Activated CD8-positive, alpha-beta memory T cell treated with anti-CD3 and anti-CD28 coated beads, Interleukin-2, amount 50 U/mL, for 24 hours (primary cell): ENCODE data around the gene PDGFA.

Experiments used
- DNase-seq: peaks from one replicate; pipeline ENCODE4 v3.0.0-alpha.2; 2020; ENCODE audit errors: extremely low read depth

Gene PDGFA

DNA sequence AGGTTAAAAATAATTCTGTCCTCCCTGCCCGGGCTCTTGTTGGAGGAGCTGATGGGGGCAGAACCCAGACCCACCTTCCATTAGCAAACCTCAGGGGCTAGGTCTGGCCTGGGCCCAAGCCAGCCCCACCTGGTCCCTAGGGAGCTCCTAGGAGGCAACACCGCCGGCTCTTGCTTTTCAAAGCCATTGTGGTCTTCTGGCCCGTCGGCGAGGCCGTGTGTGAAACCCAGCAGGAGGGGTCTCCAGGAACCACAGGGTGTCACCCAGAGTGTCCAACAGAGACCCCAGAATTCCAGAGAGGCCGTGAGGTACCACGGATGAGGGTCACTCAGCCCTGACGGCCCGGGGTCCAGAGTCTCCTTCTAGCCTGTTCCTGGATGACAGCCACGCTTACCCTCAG is 16.6 kb upstream of the PDGFA start:
- DNase-seq: no peak

DNA sequence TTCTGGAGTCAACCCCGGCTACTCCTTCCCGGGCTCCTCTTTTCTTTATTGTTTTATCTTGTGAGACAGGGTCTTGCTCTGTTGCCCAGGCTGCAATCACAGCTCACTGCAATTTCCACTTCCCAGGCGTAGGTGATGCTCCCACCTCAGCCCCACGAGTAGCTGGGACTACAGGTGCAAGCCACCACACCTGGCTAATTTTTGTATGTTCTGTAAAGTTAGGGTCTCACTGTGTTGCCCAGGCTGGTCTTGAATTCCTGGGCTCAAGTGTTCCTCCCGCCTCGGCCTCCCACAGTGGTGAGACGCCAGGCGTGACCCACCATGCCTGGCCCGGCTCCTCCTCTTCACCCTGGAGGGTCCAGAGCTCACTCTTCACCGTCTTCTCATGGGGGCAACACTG is 15.3 kb upstream of the PDGFA start:
- no peak for DNase-seq

DNA sequence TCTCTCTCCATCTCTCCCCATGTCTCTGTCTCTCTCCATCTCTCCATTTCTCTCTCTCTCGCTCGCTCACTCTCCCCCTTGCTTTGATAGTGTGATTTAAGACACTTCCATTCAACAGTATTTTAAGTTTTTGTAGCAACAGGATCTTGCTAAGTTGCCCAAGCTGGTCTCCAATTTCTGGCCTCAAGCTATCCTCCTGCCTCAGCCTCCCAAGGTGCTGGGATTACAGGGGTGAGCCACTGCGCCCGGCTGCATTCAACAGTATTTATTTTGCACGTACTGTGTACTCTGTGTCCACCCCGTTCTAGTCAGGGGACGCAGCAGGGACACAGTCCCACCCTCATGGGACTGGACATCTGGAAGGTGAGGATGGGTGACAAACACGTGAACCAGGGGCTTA is 14.4 kb upstream of the PDGFA start:
- no peak for DNase-seq

DNA sequence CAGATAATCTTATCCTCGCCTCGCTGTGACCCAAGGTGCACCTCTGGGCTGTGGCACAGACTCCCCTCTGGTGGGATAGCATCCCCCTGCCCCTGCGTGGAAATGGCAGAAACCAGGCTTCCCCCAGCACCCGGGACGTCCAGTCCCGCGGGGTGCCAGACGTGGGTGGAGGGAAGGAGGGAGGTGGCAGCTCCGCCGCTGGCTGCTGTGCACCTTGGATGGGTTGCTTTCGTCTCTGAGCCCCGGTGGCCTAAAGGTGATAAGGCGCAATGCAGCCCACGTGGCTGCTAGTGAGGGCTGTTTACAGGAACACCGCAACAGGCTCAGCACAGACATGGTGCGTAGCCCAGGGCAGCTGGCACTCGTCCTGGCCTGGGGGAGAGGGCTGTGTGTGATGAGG is 13.6 kb upstream of the PDGFA start:
- no peak for DNase-seq

DNA sequence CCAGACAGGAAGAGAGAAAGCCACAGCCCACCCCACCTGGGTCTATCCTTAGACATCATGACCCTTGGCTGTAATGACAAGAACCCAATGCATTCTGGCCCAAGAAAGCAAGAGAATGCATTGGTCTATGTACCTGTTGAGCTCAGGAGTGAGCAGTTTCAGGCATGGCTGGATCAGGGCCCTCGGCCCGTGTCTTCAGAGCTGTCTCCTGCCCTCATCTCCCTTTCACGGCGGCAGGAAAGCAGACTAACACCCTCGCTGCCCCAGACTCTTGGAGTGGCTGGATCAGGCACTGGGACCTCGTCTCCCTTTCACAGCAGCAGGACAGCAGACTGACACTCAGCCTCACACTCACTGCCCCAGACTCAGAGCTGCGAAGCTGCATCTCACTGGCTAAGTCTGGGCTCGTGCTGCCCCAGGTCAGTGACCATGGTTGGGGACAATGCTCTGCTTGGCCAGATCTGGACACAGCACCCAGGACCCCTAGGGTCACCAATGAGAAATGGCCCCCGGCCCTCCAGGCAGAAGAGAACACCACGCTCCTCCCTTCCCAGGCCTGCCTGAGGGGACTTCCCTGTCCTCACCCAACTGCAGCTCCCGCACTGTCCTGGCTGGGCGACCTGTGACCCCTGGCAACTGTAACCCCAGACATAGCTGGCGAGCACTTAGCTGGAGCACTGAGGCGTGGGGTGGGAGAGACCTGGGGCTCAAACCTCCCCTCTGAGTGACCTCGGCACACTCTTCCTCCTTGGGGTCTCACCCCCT is 12.9 kb upstream of the PDGFA start:
- DNase-seq: no peak

DNA sequence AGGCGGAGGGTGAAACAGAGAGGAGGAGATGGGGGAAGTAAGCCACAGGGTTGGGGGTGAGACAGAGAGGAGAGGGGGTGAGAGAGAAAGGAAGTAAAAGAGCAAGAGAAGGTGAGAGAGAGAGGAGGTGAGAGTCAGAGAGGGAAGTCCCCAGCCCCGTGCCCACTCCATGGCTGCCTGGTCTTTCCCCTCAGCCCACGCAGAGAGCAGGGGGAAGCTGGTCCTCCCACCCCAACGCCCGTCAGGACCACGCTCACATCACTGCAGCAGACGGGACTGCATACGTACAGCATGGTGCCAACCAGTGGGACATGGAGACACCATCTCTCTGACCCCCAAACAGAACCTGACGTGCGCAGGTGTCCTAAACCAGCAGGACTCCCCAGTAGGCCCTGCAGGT is 12.1 kb upstream of the PDGFA start:
- no peak for DNase-seq

DNA sequence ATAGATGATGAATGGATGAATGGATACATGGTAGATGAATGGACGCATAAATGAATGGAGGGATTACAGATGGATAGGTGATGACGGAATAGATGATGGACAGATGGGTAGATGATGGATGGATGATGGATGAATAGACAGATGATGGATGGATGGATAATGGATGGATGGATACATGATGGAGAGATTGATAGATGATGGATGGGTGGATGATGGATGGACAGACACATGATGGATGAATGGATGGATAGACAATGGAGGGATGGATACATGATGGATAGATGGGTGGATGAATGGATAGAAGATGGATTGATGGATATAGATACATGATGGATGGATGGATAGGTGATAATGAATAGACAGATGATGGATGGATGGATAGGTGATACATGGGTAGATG is 8.8 kb upstream of the PDGFA start:
- DNase-seq: no peak

DNA sequence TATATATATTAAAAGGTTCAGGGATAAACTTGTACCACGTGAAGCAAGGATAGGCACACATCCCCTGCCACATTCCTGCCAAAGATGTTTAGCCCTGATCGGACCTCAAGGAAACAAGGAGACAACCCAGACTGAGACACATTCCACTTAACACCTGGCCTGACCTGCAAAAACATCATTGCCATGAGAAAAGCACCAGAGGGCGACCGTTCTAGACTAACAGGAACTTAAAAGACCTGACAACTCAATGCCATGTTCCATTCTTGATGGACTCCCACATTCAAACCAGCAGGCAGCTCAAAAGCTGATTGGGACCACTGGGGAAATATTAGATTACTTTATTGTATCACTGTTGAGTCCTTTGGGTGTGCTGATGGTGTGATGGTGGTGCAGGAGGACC is 8.1 kb upstream of the PDGFA start:
- no peak for DNase-seq

DNA sequence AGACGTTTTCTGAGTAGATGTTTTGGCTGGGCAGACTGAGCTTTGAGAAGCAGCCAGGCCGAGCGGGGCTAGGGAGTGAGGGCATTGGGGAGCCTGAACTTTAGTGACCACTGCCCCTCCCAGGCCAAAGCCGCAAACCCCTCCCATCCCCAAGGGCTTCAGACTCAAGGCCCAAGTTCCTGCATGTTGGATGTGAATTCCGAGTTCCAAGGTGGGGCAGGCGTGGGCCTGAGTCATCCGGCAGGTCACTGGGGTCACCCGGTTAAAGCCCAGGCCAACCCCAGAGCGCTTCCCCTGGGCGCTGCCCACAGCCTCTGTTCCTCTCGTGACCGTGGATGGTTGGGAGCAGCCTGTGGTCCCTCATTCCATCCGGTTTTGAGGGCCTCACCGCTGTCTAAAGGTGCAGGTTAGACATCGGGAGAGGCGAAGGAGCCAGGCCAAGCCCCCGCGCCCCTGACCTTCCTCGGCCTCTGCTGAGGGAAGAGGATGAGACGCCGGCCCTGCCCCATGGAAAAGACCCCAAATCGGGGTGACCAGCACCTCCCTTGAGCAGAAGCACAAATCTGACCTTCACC is 6.9 kb upstream of the PDGFA start:
- no peak for DNase-seq

DNA sequence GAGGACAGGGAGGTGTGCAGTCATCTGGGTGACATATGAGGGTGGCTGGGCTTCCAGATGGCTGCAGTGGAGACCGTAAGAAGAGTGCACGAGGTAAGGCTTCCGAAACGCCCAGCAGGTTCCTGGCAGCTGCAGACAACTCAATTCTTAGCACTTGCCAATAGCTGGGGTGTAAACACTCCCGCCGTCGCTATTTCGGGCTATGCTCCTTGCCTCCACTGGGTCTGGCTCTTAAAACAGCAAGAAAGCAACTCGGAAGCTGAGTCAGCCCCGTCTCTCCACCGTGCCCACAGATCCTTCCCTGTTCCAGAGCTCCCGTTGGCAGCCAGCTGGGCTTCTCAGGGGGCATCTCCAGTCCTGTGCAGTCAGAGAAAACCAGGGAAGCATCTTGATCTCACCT is 6.1 kb upstream of the PDGFA start:
- no peak for DNase-seq

DNA sequence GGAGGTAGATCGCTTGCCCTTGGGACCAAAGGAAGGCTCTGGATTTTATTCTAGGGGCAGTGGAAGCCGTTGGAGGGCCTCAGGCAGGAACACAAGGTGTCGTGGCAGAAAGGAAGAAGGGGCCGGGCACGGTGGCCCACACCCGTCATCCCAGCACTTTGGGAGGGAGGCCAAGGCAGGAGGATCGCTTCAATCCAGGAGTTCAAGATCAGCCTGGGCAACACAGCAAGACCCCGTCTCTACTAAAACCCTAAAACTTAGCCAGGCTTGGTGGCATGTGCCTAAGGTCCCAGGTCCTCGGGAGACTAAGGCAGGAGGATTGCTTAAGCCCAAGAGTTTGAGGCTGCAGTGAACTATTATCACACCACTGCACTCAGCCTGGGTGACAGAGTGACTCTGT is 5.2 kb upstream of the PDGFA start:
- DNase-seq: no peak

DNA sequence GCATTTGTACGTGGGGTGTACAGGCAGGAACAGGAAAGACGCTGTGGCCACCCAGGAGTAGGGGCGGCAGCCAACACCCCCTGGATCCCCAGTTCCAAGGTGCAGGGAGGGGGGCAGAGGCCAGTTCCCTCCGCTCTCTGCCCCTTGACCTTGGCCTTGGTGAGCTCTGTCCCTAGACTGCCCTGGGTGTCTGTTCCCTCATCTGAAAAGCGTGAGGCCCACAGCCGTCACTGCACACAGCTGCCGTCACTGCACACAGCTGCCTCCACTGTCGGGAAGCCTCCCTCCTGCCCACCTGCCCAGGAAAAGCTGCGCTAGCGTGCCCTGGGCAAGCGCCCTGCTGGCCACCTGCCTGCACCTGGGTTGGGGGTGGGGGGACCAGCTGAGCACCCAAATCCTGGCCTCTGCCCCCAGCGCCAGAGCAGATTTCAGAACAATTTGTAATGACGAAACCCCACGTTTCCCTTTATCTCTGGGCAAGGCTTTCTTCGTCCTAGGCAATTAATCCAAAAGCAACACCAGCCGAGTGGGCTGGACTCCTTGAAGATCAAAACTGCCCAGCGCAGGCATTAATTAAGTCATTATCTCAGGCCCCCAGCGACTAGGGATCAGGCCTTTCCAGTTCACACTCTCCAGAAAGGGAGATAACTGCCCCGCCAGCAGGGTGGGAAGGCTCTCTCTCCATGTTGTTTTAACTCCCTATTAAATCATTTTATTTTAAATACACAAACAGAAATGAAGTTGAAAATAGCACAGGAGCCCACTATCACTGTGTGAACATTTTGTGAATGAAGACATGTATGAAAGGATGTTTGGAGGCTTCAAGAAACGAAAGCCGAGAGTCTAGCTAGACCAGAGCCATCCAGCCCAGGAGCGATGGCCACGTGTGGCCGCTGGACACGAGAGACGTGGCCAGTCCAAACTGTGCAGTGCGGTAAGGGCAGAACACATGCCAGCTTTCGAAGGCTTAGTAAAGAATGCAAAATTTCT is 4.0 kb upstream of the PDGFA start:
- no peak for DNase-seq

DNA sequence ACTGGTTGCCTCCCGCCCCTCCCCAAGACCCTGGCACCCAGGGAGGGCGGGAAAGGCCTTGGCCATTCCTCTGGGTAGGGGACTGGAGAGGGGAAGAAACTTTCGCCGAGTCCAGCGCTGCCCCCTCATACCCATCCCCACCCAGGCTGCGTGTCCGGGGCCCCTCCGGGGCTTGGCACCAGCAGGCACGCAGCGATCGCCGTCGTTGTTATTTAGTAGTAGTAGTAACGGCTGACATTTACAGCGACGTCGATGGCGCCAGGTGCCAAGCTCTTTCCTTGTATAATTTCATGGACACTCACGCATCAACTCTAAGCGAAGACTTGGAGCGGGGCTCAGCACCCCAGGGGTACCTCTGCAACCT is 3.3 kb upstream of the PDGFA start:
- DNase-seq: no peak

DNA sequence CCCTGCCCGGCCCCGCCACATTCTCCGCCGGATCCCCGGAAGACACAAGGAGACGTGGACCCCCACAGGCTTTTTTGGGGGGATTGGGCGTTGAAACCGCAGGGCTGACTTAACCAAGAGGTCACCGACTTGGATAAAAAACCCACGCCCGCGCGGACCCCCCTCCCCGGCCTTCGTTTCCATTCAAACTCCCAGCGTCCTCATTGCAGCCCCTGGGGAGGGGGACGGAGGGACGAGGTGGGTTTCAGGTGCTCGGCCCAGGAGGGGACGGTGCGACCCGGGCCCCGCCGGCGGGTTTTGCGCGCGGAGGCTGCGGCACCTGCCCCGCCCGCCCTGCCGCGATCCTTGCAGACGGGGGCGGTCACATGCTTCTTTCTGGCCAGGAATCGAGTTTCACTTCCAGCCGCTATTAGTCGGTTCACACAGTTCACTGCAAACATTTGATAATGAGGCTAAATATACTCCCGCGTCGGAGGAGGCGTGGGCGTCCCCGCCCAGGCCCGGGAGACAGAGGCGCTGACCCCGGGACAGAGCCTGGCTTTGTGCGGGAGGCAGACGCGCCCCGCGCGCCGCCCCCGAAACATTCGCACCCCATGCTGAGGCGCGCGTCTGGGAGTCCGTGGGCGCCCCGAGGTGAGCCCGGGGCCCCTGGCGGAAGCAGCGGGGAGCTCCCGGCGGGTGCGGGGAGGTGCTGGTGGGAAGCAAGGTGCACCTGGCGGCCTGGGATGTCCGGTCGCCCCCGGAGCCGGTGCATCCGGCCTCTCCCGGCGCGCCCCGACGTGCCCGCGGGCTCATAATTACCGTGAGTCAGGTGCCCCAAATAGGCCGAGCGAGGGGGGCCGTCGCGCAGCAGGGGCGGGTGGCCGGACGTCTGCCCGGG is 2.7 kb upstream of the PDGFA start:
- no peak for DNase-seq

DNA sequence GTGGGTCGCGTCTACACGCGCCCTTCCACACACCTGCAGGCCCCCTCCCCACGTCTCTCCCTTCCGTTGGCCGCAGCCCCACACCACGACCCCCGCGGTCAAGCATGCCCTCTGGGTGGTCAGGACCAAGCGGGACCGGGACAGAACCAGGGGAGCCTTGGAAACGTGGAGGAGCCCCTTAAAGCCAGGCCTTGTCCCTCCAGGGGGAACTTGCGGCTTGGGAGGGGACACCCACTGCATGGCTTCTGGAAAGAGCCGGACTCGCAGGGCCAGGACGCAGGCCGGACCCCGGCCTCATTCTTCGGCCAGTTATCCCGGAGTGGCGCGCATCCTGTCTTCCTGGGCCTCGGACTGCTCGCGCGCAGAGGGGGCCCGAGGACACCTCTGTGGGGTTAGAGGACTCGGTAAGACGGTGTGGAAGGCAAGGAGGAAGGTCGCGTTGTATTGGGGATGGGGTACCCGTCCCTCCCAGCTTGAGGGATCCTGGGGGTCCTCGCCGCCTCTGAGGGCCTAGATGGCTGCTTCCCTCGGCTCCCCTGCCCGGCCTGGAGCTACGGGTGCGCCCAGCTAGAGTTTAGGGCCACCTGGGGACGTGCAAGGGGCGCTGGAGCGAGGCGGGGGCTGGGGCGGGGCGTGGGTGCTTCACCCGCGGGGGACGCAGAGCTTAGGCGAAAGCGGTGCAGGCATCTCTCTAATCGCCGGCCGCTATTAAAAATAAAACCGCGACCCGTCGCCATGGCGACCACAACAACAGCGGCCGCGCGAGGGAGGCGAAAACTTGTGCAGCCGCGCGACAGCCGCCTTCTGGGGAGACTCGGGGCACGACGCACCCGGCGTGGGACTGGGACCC is 1.8 kb upstream of the PDGFA start:
- DNase-seq: no peak

DNA sequence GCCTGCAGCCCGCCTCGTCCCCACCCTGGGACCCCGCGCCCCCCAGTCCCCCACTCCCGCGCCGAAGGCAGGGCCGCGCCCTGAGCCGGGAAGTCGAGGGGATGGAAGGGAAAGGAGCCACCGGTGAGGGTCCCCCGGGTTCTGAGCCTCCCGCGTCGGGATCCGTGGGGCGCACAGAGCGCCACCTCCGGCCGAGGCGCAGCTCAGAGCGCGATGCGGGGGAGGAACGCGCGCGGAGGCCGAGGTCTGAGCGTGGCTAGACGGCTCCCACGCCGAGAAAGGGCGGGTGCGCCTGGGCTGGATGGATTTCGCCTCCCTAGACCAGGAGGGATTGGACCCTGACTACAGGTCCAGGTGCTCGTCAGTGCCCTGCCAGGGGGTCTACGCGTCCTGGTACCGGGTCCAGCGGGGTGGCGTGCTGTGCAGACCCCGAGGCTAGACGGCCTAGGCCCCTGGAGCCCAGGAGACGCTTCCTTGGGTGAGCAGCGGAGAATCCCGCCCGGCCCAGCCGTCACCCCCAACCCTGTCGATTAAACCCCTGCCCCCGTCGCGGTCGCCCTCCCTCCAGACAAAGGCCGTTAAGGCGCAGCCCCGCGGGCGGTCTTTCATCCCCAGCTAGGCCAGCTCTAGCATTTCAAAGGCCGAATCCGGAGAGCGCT is 986 bp upstream of the PDGFA start:
- DNase-seq: no peak

DNA sequence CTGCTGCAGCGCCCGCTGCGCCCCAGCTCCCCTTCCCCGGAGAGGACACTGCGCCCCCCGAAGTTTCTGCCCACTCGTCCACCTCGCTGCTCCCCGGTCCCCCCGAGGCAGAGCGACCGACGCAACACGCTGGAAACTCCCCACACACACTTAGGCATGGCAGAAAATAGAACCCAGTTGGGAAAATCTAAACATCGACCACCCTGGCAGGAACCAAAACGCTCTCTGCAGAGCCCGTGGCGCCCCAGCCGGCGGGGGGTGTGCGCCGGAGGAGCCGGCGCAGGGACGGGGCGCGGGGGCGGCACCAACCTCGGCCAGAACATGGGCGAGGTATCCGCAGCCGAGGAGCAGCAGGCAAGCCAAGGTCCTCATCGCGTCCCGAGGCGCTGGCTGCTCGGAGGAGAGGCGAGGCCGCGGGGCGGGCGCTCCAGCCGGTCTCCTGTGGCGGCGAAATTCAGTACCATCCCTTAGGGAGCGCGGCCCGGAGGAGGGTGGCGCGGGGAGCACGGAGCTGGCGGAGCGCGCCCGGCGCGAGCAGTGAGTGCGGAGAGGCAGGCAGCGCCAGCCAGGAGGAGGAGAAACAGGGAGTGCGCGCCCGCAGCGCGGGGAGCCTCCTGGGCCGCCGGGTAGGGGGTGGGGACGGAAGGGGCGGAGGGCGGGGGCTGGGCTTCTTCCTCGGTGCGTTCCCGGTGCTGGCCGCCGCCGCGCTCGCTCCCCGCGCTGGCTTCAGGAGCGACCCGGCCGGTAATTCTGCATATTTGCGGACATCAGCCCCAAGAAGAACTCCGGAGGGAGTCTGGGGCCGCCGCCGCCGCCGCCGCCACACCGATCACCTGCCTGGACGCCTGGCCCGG is 789 bp downstream of the PDGFA start:
- no peak for DNase-seq

DNA sequence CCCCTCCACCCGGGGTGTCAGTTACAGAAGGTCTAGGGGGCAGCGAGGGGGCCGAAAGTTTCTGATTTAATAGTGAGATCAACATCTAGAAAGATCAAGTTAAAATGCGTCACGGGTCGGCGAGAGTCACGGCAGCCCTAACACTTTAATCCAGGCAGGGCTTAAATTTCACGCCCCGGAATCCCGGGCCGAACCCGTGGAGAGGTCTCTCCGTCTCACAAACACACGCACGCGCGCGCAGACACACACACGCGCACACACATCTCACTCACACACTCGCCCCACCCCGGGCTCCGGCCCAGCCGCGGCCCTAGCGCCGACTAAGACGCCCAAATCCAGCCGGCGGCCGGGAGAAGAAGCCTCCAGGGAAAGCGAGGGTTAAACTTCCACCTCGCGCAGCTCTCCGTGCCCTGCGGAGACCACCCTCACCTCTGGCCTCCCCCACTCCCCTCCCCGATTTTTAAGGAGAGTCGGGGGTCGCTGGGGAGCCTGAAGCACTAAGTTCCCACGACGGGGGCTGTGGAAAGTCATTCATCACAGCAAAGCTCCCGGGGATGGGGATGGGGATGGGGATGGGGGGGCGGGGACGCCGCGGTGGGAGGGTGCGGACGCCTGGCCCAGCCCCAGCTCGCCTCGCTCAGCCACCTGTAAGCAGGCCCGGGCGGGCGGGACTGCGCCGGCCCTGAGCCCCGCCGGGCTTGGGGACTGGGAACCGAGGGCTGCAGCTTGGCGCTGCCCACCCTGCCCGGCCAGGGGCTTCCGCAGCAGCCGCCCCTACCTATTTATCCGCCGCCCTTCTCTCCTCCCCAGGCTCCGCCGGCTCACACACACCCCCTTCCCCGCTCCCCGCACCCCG is 1.6 kb downstream of the PDGFA start:
- DNase-seq: no peak
